Fibroblast of the aortic adventitia (primary cell): ENCODE data around the gene LEFTY2. TPM values are rescaled to one million over a fixed set of nuclear protein-coding genes. Genes with fewer than 3 reads are reported as not detected.

Source experiments
- DNase-seq: peaks from one replicate; pipeline ENCODE4 v3.0.0-alpha.2; 2010; ENCODE audit warnings: low read depth
- H3K4me3 ChIP-seq: 2 replicates; pipeline ENCODE4 v1.5.1; 2011; ENCODE audit warnings: low read depth, mild to moderate bottlenecking, control low read depth, low read length, moderate library complexity
- CTCF ChIP-seq: IDR thresholded peaks from 2 replicates; pipeline ENCODE4 v1.5.1; 2011; ENCODE audit warnings: mild to moderate bottlenecking, low read length, control low read depth, inconsistent platforms; ENCODE audit not compliant: insufficient read depth
- total RNA-seq: library from RNA; depleted of rRNA; stranded (reverse); fragments of >200 nt; gene quantifications from 2 replicates; pipeline ENCODE4 v1.2.3, GENCODE V29; 2012; ENCODE audit warnings: low replicate concordance

The LEFTY2 gene
- total RNA-seq, 1 donor = 0.09 TPM

GRCh38 chr1:225963735-225964530, 22.9 kb upstream of the LEFTY2 start:
- DNase-seq = no peak
- H3K4me3 ChIP-seq = no peak overlapping the region
- TF ChIP-seq CTCF = no peak

GRCh38 chr1:225962440-225962975, 21.5 kb upstream of the LEFTY2 start:
- no peak overlapping the region for H3K4me3 ChIP-seq
- TF ChIP-seq CTCF = peak; percentile 58
- DNase-seq = no peak

- no peak overlapping the region for H3K4me3 ChIP-seq
- no peak for TF ChIP-seq CTCF
- no peak for DNase-seq
Measured at GRCh38 chr1:225961659-225962439, 20.8 kb upstream of the LEFTY2 start.

GRCh38 chr1:225958041-225958440, 17.0 kb upstream of the LEFTY2 start:
- DNase-seq = no peak
- no peak overlapping the region for H3K4me3 ChIP-seq
- TF ChIP-seq CTCF = no peak

GRCh38 chr1:225954753-225955152, 13.7 kb upstream of the LEFTY2 start:
- H3K4me3 ChIP-seq = no peak overlapping the region

GRCh38 chr1:225953315-225953714, 12.3 kb upstream of the LEFTY2 start:
- DNase-seq = no peak
- no peak overlapping the region for H3K4me3 ChIP-seq
- no peak for TF ChIP-seq CTCF

More at GRCh38 chr1:225954753-225955152, 13.7 kb upstream of the LEFTY2 start:
- no peak for DNase-seq
- no peak for TF ChIP-seq CTCF
